KMS-11 (cell line): ENCODE results near the gene SAMD9.
A peak's percentile ranks its signal among the peaks of the same experiment; 100 is the strongest.

Experiments used
- H2AFZ ChIP-seq: fragments of 200-600 bp; sonication (generic); 2 replicates; pipeline ENCODE4 v1.6.1; 2016; ENCODE audit warnings: antibody characterized with exemption, mixed run types, low read depth
- H3K27ac ChIP-seq: fragments of 200-600 bp; sonication (generic); 2 replicates; pipeline ENCODE4 v1.6.1; 2016; ENCODE audit warnings: mild to moderate bottlenecking, mixed run types
- H3K27me3 ChIP-seq: fragments of 200-600 bp; sonication (generic); 2 replicates; pipeline ENCODE4 v1.6.1; 2017; ENCODE audit warnings: mild to moderate bottlenecking, low read depth, mixed run types, moderate library complexity; ENCODE audit not compliant: insufficient read depth
- H3K36me3 ChIP-seq: fragments of 200-600 bp; sonication (generic); 2 replicates; pipeline ENCODE4 v1.6.1; 2017; ENCODE audit warnings: mild to moderate bottlenecking, mixed run types; ENCODE audit not compliant: insufficient read depth
- H3K4me1 ChIP-seq: fragments of 200-600 bp; sonication (generic); 2 replicates; pipeline ENCODE4 v1.6.1; 2016; ENCODE audit warnings: mild to moderate bottlenecking, low read depth, mixed run types; ENCODE audit not compliant: poor library complexity, severe bottlenecking
- H3K4me2 ChIP-seq: fragments of 200-600 bp; sonication (generic); 2 replicates; pipeline ENCODE4 v1.7.0; 2016; ENCODE audit warnings: mild to moderate bottlenecking, mixed run types
- H3K4me3 ChIP-seq: fragments of 200-600 bp; sonication (generic); IDR thresholded peaks from 2 replicates; pipeline ENCODE4 v1.6.1; 2017; ENCODE audit warnings: low read depth, low read length, mixed read lengths; ENCODE audit not compliant: insufficient read depth
- H3K79me2 ChIP-seq: fragments of 200-600 bp; sonication (generic); 2 replicates; pipeline ENCODE4 v1.6.1; 2016; ENCODE audit warnings: low read depth, mixed run types; ENCODE audit not compliant: insufficient read depth
- H3K9ac ChIP-seq: fragments of 200-600 bp; sonication (generic); 2 replicates; pipeline ENCODE4 v1.6.1; 2016; ENCODE audit warnings: mild to moderate bottlenecking, mixed run types
- H4K20me1 ChIP-seq: fragments of 200-600 bp; sonication (generic); 2 replicates; pipeline ENCODE4 v1.6.1; 2016; ENCODE audit warnings: mild to moderate bottlenecking, mixed run types; ENCODE audit not compliant: insufficient read depth
- CTCF ChIP-seq: fragments of 200-600 bp; sonication (generic); conservative IDR thresholded peaks from 2 replicates; pipeline ENCODE4 v1.6.1; 2017; ENCODE audit warnings: low read depth, mild to moderate bottlenecking, antibody characterized with exemption, low read length, moderate library complexity, mixed read lengths

SAMD9 gene

GRCh38 chr7:93148727-93149126 lies 30.9 kb upstream of the SAMD9 start:
- Histone ChIP-seq H3K4me2 (peak overlapping the region; percentile 66), H3K4me1 (peaks cover 27% of the 10 kb centered on the region), H3K79me2 (peaks cover 22% of the 10 kb centered on the region; the same call in 1 of the 2 replicates), H3K9ac (peak overlapping the region; percentile 69; the same call in 1 of the 2 replicates), H2AFZ (peak overlapping the region; percentile 45), H3K27me3 (no peaks in the 10 kb centered on the region), H3K4me3 (no peak overlapping the region), H3K36me3 (peaks cover 3% of the 10 kb centered on the region; the same call in 1 of the 2 replicates), H3K27ac (peak overlapping the region; percentile 82), H4K20me1 (no peaks in the 10 kb centered on the region)
- no peak for TF ChIP-seq CTCF

- peak within 1 kb of the TSS; percentile 45 for H2AFZ ChIP-seq
- H3K9ac ChIP-seq: peak within 1 kb of the TSS; percentile 69
- H3K4me2 ChIP-seq: peak within 1 kb of the TSS; percentile 66
- no peaks in the 10 kb centered on the region for H4K20me1 ChIP-seq
- H3K27me3 ChIP-seq: no peaks in the 10 kb centered on the region
- no peak for TF ChIP-seq CTCF
- H3K4me3 ChIP-seq: peak within 1 kb of the TSS; percentile 74
- H3K79me2 ChIP-seq: peaks cover 22% of the 10 kb centered on the region; the same call in 1 of the 2 replicates
- H3K36me3 ChIP-seq: peaks cover 3% of the 10 kb centered on the region; the same call in 1 of the 2 replicates
- H3K27ac ChIP-seq: peak within 1 kb of the TSS; percentile 82
- H3K4me1 ChIP-seq: peaks cover 27% of the 10 kb centered on the region
These were observed 30.4 kb upstream of the SAMD9 start, which contains the start of gene SAMD9L for GRCh38 chr7:93148144-93148543. SAMD9L (minus strand) TSS chr7:93148385; CDS start chr7:93135971, 12,414 bp downstream.

- peak overlapping the region; percentile 66 for H3K4me2 ChIP-seq
- H3K27me3 ChIP-seq: no peaks in the 10 kb centered on the region
- H3K79me2 ChIP-seq: peaks cover 22% of the 10 kb centered on the region; the same call in 1 of the 2 replicates
- H3K27ac ChIP-seq: peak overlapping the region; percentile 82
- H3K4me3 ChIP-seq: peak overlapping the region; percentile 74
- no peaks in the 10 kb centered on the region for H4K20me1 ChIP-seq
- TF ChIP-seq CTCF: no peak
- H3K36me3 ChIP-seq: peaks cover 3% of the 10 kb centered on the region; the same call in 1 of the 2 replicates
- H2AFZ ChIP-seq: peak overlapping the region; percentile 39
- H3K9ac ChIP-seq: peak overlapping the region; percentile 69
- H3K4me1 ChIP-seq: peaks cover 27% of the 10 kb centered on the region
These were observed 29.6 kb upstream of the SAMD9 start for GRCh38 chr7:93147363-93147762.

- no peak for TF ChIP-seq CTCF
- Histone ChIP-seq H3K79me2 (peaks cover 22% of the 10 kb centered on the region; the same call in 1 of the 2 replicates), H2AFZ (peak overlapping the region; percentile 39), H3K27me3 (no peaks in the 10 kb centered on the region), H3K9ac (peak overlapping the region; percentile 69), H4K20me1 (no peaks in the 10 kb centered on the region), H3K27ac (peak overlapping the region; percentile 82), H3K4me2 (peak overlapping the region; percentile 66), H3K4me3 (peak overlapping the region; percentile 74), H3K4me1 (peaks cover 27% of the 10 kb centered on the region), H3K36me3 (peaks cover 7% of the 10 kb centered on the region; the same call in 1 of the 2 replicates)
These were observed 28.8 kb upstream of the SAMD9 start for GRCh38 chr7:93146472-93147141.
